Natural killer cell treated with Interleukin-12 subunit alpha and Interleukin-12 subunit beta and Interleukin-15 and Interleukin-18, amount 100 ng/mL, for 72 hours (primary cell): Measurements from ENCODE around the gene VNN1. TPM values are rescaled to one million over a fixed set of nuclear protein-coding genes. Genes with fewer than 3 reads are reported as not detected.
A peak's percentile ranks its signal among the peaks of the same experiment; 100 is the strongest.
"Not testable (repeated sequence)": the region's sequence is repeated elsewhere in the genome, so short reads cannot be mapped to it uniquely, and the experiment has no call there.

Experiments
- ATAC-seq, 2 donors: fragments of 150-1000 bp; cut with Tn5 transposase in 1 of 2; sonication (Bioruptor Pico), chemical (Tn5 transposase) in 1 of 2; 2 replicates each; pipeline ENCODE4 v1.10.0; 2021
- DNase-seq: peaks from one replicate; pipeline ENCODE4 v3.0.0; 2022; ENCODE audit warnings: low spot score
- H3K27ac Mint-ChIP-seq, 2 donors: 1 replicate in 1 of 2; 2 replicates in 1 of 2; pipeline ENCODE4 v1.8.0; 2022; ENCODE audit warnings: mixed read lengths in 2 of 2, mild to moderate bottlenecking in 1 of 2, moderate library complexity in 1 of 2
- H3K27me3 Mint-ChIP-seq, 2 donors: 1 replicate in 1 of 2; 2 replicates in 1 of 2; pipeline ENCODE4 v1.8.0; 2022; ENCODE audit warnings: mixed read lengths in 2 of 2
- H3K36me3 Mint-ChIP-seq: one replicate; pipeline ENCODE4 v1.8.0; 2022; ENCODE audit warnings: mixed read lengths
- H3K4me1 Mint-ChIP-seq, 2 donors: 1 replicate in 1 of 2; 2 replicates in 1 of 2; pipeline ENCODE4 v1.8.0; 2022; ENCODE audit warnings: low read depth in 2 of 2, mixed read lengths in 2 of 2, mild to moderate bottlenecking in 1 of 2
- H3K4me3 Mint-ChIP-seq: one replicate; pipeline ENCODE4 v1.8.0; 2022; ENCODE audit warnings: mixed read lengths
- H3K9me3 Mint-ChIP-seq: 2 replicates; pipeline ENCODE4 v1.8.0; 2022; ENCODE audit warnings: mixed read lengths
- total RNA-seq, 2 donors: library from RNA; stranded (reverse); gene quantifications; one replicate each; pipeline ENCODE4 v1.2.3, GENCODE V29; 2022

The VNN1 gene
- total RNA-seq, 2 donors from 2014 or later = 0.83 to 1.6 TPM

GRCh38 chr6:132679094-132679493, 34.8 kb downstream of the VNN1 start:
- peaks cover 22 to 44% of the 10 kb centered on the region in 2 donors for H3K4me1 Mint-ChIP-seq
- not testable (repeated sequence) for H3K4me3 Mint-ChIP-seq, H3K27me3 Mint-ChIP-seq, ATAC-seq, H3K36me3 Mint-ChIP-seq, DNase-seq, H3K9me3 Mint-ChIP-seq
- peak overlapping the region in 1 of 2 donors; percentile 31 for H3K27ac Mint-ChIP-seq

GRCh38 chr6:132675749-132676148, 38.1 kb downstream of the VNN1 start:
- peak overlapping the region; percentile 70 to 81 for H3K27ac Mint-ChIP-seq
- H3K4me3 Mint-ChIP-seq = peak overlapping the region; percentile 62
- DNase-seq (no peak), ATAC-seq (peak; percentile 64 to 78)
- no peaks in the 10 kb centered on the region for H3K9me3 Mint-ChIP-seq
- peaks cover 5% of the 10 kb centered on the region for H3K36me3 Mint-ChIP-seq
- no peaks in the 10 kb centered on the region for H3K27me3 Mint-ChIP-seq
- H3K4me1 Mint-ChIP-seq = peaks cover 35 to 62% of the 10 kb centered on the region in 2 donors

DNA sequence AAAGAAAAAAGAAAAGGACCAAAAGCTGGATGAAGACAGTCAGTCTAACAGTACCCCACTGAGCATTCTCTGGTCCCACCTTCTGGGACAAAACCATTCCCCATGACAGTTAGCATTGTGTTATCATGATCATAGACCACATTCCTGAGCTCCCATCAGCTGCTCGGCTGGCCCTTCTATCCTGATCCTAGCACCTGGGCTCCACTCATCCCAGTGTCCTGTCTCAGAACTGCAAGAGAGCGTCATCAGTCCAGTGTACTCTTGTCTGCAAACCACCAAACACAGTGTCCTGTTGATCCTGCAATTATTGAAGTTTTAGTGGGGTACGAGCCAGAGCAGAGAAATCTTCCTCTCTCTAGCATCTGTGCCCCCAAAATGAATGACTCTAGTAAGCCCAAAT, 38.9 kb downstream of the VNN1 start:
- Mint-ChIP-seq H3K4me3 (peak overlapping the region; percentile 62), H3K9me3 (no peaks in the 10 kb centered on the region), H3K27me3 (no peaks in the 10 kb centered on the region), H3K4me1 (peaks cover 36 to 64% of the 10 kb centered on the region in 2 donors), H3K27ac (peak overlapping the region; percentile 70 to 81), H3K36me3 (peaks cover 5% of the 10 kb centered on the region)
- ATAC-seq (no peak), DNase-seq (no peak)

GRCh38 chr6:132673376-132674094, 40.3 kb downstream of the VNN1 start:
- no peak for DNase-seq
- ATAC-seq = peak; percentile 61 to 65
- Mint-ChIP-seq H3K9me3 (no peaks in the 10 kb centered on the region), H3K4me3 (peak overlapping the region; percentile 21), H3K27ac (peak overlapping the region; percentile 41 to 70), H3K27me3 (peaks cover 0 to 2% of the 10 kb centered on the region in 2 donors), H3K36me3 (peaks cover 5% of the 10 kb centered on the region), H3K4me1 (peaks cover 41 to 55% of the 10 kb centered on the region in 2 donors)

- Mint-ChIP-seq H3K4me1 (peaks cover 33 to 40% of the 10 kb centered on the region in 2 donors), H3K9me3 (no peaks in the 10 kb centered on the region), H3K27ac (no peak overlapping the region), H3K36me3 (no peaks in the 10 kb centered on the region), H3K27me3 (peaks cover 0 to 2% of the 10 kb centered on the region in 2 donors), H3K4me3 (no peak overlapping the region)
- ATAC-seq = no peak
- no peak for DNase-seq
Observed at GRCh38 chr6:132671295-132671694, 42.6 kb downstream of the VNN1 start.

GRCh38 chr6:132669690-132670291, 44.1 kb downstream of the VNN1 start:
- Mint-ChIP-seq H3K36me3 (no peaks in the 10 kb centered on the region), H3K9me3 (no peaks in the 10 kb centered on the region), H3K4me1 (peaks cover 23 to 30% of the 10 kb centered on the region in 2 donors), H3K4me3 (peak overlapping the region; percentile 55), H3K27me3 (peaks cover 0 to 2% of the 10 kb centered on the region in 2 donors), H3K27ac (peak overlapping the region; percentile 56 to 62)
- no peak for DNase-seq
- ATAC-seq = peak; percentile 71

DNA sequence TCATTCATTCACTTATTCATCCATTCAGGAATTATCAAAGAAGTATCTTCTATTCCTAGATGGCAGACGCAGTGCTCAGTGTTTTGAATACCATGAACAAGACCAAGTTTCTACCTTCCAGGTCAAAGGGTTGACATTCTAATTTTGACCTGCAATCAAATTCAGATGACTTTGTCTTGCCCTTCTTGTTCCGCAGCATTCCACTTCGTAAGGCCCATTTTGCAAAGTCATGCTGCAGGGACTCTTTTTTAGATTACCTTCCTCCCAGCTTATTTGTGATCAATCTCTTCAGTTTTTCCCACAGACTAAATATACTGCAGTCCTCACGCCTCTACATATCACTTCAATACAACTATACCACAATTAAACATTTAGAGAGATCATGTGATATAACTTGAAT, 47.7 kb downstream of the VNN1 start:
- H3K4me3 Mint-ChIP-seq = no peak overlapping the region
- H3K4me1 Mint-ChIP-seq = peaks cover 5 to 6% of the 10 kb centered on the region in 2 donors
- H3K27me3 Mint-ChIP-seq = peaks cover 0 to 2% of the 10 kb centered on the region in 2 donors
- ATAC-seq = no peak
- H3K36me3 Mint-ChIP-seq = no peaks in the 10 kb centered on the region
- H3K27ac Mint-ChIP-seq = no peak overlapping the region
- no peaks in the 10 kb centered on the region for H3K9me3 Mint-ChIP-seq
- DNase-seq = no peak

- Mint-ChIP-seq H3K27me3 (no peaks in the 10 kb centered on the region), H3K9me3 (no peaks in the 10 kb centered on the region)
- ATAC-seq = no peak
Observed at GRCh38 chr6:132664309-132665034, 49.4 kb downstream of the VNN1 start.

GRCh38 chr6:132663661-132664060, 50.2 kb downstream of the VNN1 start:
- no peak for DNase-seq

More at GRCh38 chr6:132664309-132665034, 49.4 kb downstream of the VNN1 start:
- Mint-ChIP-seq H3K4me3 (no peak overlapping the region), H3K4me1 (no peaks in the 10 kb centered on the region), H3K36me3 (no peaks in the 10 kb centered on the region), H3K27ac (no peak overlapping the region)
- no peak for DNase-seq

GRCh38 chr6:132661906-132662305, 51.9 kb downstream of the VNN1 start:
- Mint-ChIP-seq H3K36me3 (no peaks in the 10 kb centered on the region), H3K4me1 (no peaks in the 10 kb centered on the region), H3K27me3 (no peaks in the 10 kb centered on the region), H3K4me3 (no peak overlapping the region), H3K27ac (no peak overlapping the region), H3K9me3 (no peaks in the 10 kb centered on the region)
- DNase-seq (no peak), ATAC-seq (no peak)

More at GRCh38 chr6:132663661-132664060, 50.2 kb downstream of the VNN1 start:
- Mint-ChIP-seq H3K4me1 (no peaks in the 10 kb centered on the region), H3K4me3 (no peak overlapping the region), H3K27me3 (no peaks in the 10 kb centered on the region), H3K27ac (no peak overlapping the region), H3K36me3 (no peaks in the 10 kb centered on the region), H3K9me3 (no peaks in the 10 kb centered on the region)
- ATAC-seq = no peak

GRCh38 chr6:132659082-132659481, 54.8 kb downstream of the VNN1 start, which contains the start of gene TAAR1:
TAAR1 (minus strand) TSS chr6:132659182; CDS start chr6:132646003, 13,179 bp downstream.
- peaks cover 3 to 7% of the 10 kb centered on the region in 2 donors for H3K27me3 Mint-ChIP-seq
- H3K4me3 Mint-ChIP-seq = no peak within 1 kb of the TSS
- no peaks in the 10 kb centered on the region for H3K9me3 Mint-ChIP-seq
- no peak for ATAC-seq
- H3K27ac Mint-ChIP-seq = no peak within 1 kb of the TSS
- H3K36me3 Mint-ChIP-seq = no peaks in the 10 kb centered on the region
- no peak for DNase-seq
- H3K4me1 Mint-ChIP-seq = no peaks in the 10 kb centered on the region

DNA sequence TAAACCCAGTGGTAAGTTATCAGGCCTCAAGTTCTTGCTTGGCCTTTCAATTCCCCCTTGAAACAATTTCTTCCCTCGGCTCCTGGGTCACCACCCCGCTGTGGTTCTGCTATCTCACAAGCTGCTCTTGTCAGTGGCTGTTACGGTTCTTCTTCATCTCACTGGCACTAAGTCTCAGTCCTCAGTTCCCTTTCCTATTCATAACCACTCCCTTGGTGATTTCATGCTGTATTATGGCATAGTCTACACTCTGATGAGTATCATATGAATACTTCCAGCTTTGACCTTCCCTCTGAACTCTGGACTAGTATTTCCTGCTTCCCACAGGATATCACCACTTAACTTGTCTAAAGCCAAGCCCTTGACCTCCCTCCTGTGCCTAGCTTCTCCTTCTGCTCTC, 62.8 kb downstream of the VNN1 start:
- no peak overlapping the region for H3K4me3 Mint-ChIP-seq
- no peaks in the 10 kb centered on the region for H3K9me3 Mint-ChIP-seq
- H3K27me3 Mint-ChIP-seq = peaks cover 3 to 7% of the 10 kb centered on the region in 2 donors
- H3K36me3 Mint-ChIP-seq = no peaks in the 10 kb centered on the region
- peaks cover 6 to 9% of the 10 kb centered on the region in 2 donors for H3K4me1 Mint-ChIP-seq
- H3K27ac Mint-ChIP-seq = no peak overlapping the region
- DNase-seq (no peak), ATAC-seq (no peak)

GRCh38 chr6:132650429-132650828, 63.4 kb downstream of the VNN1 start:
- Mint-ChIP-seq H3K27me3 (peaks cover 0 to 1% of the 10 kb centered on the region in 2 donors), H3K9me3 (no peaks in the 10 kb centered on the region), H3K36me3 (no peaks in the 10 kb centered on the region), H3K27ac (no peak overlapping the region), H3K4me3 (no peak overlapping the region), H3K4me1 (peaks cover 6 to 12% of the 10 kb centered on the region in 2 donors)
- no peak for ATAC-seq
- no peak for DNase-seq

DNA sequence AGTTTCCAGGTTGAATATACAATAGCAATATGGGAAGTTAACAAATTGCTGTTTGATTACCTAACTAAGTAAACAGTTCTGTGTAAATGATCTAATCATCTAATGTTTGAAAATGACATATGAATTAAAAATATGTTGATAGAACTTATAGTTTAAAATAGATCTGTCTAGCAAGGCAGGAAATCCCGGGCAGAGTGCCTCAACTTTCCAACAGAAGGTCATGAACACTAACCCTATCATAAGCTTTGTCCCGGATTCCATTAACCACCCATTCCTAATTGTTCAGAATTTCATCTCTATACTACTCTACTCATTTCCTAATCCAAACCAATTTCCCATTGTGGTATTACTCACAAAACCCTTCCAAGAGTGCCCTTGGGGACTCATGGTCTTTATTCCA, 65.0 kb downstream of the VNN1 start:
- Mint-ChIP-seq H3K27me3 (no peaks in the 10 kb centered on the region), H3K9me3 (no peaks in the 10 kb centered on the region), H3K36me3 (no peaks in the 10 kb centered on the region), H3K4me1 (peaks cover 6 to 13% of the 10 kb centered on the region in 2 donors), H3K27ac (no peak overlapping the region), H3K4me3 (no peak overlapping the region)
- ATAC-seq = no peak
- no peak for DNase-seq
